ENCODE results near the gene CYB5D1.

The CYB5D1 gene

GRCh38 chr17:7882068-7882467, 24.3 kb downstream of the CYB5D1 start:
- no peak for TF ChIP-seq ZFX (IDR thresholded peaks at IDR 0.05; ENCODE audit: borderline replicate concordance)
- no peak for TF ChIP-seq CTCF (IDR thresholded peaks at IDR 0.05)
- H3K27ac ChIP-seq = peak overlapping the region; percentile 100; the same call in 1 of the 2 replicates

GRCh38 chr17:7882629-7883028, 24.8 kb downstream of the CYB5D1 start:
- peak overlapping the region; percentile 100 for H3K27ac ChIP-seq
- TF ChIP-seq ZFX (IDR thresholded peaks at IDR 0.05; ENCODE audit: borderline replicate concordance) (no peak), CTCF (IDR thresholded peaks at IDR 0.05) (no peak)

- TF ChIP-seq CTCF (IDR thresholded peaks at IDR 0.05) (no peak), ZFX (IDR thresholded peaks at IDR 0.05; ENCODE audit: borderline replicate concordance) (no peak)
- H3K27ac ChIP-seq = peak overlapping the region; percentile 100
These were observed 26.1 kb downstream of the CYB5D1 start for GRCh38 chr17:7883781-7884386.

GRCh38 chr17:7884581-7885366, 27.0 kb downstream of the CYB5D1 start:
- peak overlapping the region; percentile 100 for H3K27ac ChIP-seq
- TF ChIP-seq ZFX (IDR thresholded peaks at IDR 0.05; ENCODE audit: borderline replicate concordance) (no peak), CTCF (IDR thresholded peaks at IDR 0.05) (no peak)

GRCh38 chr17:7885367-7886226, 27.8 kb downstream of the CYB5D1 start:
- H3K27ac ChIP-seq = peak overlapping the region; percentile 100

More at GRCh38 chr17:7885367-7886226, 27.8 kb downstream of the CYB5D1 start:
- TF ChIP-seq CTCF (IDR thresholded peaks at IDR 0.05) (no peak), ZFX (IDR thresholded peaks at IDR 0.05; ENCODE audit: borderline replicate concordance) (no peak)

Data from 22Rv1 (cell line).